Stimulated activated CD8-positive, alpha-beta memory T cell treated with anti-CD3 and anti-CD28 coated beads, Interleukin-15, amount 100 ng/mL, for 1 hour (primary cell): Measurements from ENCODE around the gene ERCC2.
"Not testable (repeated sequence)": the region's sequence is repeated elsewhere in the genome, so short reads cannot be mapped to it uniquely, and the experiment has no call there.

Experiments used
- DNase-seq: peaks from one replicate; pipeline ENCODE4 v3.0.0-alpha.2; 2020; ENCODE audit warnings: low read depth

Gene ERCC2

GRCh38 chr19:45354241-45354842, 16.0 kb downstream of the ERCC2 start:
- no peak for DNase-seq

DNA sequence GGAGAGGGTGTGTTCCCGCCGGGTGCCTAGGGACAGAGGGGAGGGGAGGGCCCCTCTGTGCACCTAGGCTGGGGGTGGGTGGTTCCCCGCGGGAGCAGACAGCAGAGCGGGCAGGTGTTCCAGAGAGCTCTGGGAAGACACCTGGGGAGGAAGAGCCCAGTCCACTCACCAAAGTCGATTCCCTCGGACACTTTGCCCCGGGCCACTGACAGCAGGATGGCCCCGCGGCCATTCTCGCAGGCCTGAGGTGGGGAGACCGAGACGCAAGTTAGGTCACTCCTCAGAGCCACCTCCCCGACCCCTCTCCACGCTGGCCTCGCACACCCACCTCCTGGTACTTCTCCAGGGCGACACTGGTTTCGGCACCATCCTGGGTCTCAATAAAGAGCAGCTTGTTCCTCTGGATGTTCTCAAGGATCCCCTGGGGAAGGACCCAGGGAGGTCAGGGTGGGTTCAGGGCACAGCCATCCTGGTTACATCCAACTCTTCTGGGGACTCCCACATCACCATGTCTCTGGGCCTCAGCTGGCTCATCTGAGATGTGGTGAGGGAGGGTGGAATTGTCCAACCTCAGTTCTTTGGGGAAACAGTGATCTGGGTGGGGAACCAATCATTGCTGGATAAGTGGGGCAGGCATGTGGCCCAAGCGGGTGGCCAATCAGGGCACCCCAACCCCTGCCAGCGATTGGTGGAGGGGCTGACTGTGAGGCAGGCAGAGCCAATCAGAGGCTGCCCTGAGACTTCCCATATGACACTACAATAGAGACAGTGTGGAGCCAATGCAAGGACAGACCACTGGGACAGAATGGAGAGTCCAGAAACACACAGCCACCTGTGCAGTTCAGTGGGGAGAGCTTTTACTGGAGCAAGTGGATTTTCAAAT, 17.2 kb downstream of the ERCC2 start:
- no peak for DNase-seq

- no peak for DNase-seq
Measured at GRCh38 chr19:45352471-45352870, 17.9 kb downstream of the ERCC2 start.

GRCh38 chr19:45352062-45352461, 18.3 kb downstream of the ERCC2 start:
- DNase-seq = no peak

DNA sequence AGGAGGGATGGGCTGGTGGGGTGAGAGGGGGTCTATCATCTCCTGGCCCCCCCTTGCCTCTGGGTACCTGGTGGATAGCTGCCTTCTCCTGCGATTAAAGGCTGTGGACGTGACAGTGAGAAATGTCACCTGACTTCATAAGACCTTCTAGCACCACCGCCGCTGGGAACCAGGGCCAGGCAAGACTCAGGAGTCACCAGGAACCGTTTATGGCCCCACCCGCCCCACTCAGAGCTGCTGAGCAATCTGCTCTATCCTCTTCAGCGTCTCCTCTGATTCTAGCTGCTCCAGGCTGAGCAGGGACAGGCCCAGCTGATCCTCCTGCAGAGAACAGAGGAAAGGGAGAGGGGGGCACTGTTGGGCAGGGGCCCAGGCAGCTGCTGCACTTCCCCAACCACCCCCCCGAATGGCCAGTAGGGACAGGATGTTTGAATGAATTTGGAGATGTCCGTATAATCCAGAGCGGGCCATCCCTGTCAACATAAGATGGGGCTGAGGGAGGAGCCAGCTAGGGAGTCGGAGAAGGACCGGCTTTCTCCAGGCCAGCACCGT, 18.9 kb downstream of the ERCC2 start:
- no peak for DNase-seq

DNA sequence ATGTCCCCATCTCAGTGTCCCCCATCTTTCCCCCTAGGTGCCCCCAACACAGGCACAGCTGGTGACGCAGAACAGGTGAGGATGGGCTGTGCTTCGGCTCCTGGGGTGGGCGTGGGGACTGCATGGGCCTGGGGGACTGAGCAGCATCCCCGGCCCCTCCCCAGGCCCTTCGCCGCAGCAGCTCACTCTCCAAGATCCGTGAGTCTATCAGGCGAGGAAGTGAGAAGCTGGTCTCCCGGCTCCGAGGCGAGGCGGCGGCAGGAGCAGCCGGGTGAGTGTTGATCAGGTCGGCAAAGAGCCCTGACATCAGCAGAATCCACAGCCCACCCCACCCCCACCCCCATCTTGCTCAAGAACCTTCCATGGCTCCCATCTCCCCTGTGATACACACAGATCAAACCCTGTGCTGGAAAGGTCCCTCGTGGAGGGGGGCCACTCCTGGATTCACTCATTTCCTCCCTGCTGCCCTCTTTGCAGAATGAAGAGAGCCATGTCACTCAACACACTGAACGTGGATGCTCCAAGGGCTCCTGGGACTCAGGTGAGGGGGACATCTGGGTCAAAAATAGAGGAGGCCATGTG, 19.8 kb downstream of the ERCC2 start:
- DNase-seq = no peak

DNA sequence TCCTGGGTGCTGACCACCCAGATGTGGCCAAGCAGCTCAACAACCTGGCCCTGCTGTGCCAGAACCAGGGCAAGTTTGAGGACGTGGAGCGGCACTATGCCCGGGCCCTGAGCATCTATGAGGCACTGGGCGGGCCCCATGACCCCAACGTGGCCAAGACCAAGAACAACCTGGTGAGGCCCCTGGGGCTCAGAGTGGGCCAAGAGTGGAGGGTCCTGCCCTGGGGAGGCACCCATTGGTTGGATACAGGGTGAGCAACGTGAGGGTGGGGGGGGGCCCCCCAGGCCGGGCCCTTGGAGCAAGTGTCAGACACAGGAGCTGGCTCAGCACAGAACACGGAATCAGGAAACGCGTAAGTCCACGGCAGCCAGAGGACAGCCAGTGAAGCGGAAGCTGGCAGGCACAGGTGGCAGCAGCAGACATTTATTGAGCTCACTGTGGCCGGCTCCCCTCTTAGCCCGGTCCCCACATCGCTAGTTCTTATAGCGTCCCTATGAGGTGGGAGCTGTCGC, 20.9 kb downstream of the ERCC2 start:
- no peak for DNase-seq

DNA sequence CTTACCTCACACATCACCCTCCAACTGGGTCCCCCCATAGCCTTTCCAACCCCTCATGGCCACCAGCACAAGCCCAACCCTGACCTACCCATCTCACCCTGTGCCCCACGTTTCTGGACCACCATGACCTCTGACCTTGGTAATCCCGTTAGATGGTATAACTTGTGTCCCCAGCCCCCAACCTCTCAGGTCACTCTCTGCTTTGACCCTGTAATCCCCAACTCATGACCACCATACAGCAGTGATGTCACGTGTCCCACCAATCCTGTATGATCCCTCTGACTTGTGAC, 21.3 kb downstream of the ERCC2 start:
- DNase-seq = no peak

- DNase-seq = no peak
Measured at GRCh38 chr19:45348367-45349125, 21.8 kb downstream of the ERCC2 start.

GRCh38 chr19:45347570-45348366, 22.6 kb downstream of the ERCC2 start:
- DNase-seq = no peak

DNA sequence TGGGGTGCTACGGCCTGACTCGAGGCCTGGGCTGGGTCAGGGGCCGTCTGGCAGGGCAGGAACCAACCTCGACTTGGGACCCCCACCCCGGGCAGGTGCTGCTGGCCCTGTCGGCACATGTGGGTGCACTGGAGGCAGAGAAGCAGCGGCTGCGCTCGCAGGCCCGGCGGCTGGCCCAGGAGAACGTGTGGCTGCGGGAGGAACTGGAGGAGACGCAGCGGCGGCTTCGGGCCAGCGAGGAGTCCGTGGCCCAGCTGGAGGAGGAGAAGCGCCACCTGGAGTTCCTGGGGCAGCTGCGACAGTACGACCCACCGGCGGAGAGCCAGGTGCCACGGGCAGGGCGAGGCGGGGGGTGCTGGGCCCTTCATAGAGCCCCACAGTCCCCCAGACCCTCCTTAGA, 23.9 kb downstream of the ERCC2 start:
- no peak for DNase-seq

DNA sequence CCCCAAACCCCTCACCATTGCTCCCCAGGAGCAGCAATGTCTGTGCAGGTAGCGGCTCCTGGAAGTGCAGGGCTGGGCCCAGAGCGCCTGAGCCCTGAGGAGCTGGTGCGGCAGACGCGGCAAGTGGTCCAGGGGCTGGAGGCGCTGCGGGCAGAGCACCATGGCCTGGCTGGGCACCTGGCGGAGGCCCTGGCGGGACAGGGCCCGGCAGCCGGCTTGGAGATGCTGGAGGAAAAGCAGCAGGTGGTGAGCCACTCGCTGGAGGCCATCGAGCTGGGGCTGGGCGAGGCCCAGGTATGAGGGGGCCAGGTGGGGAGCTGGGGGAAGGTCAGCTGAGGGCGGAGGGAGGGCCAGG, 24.9 kb downstream of the ERCC2 start:
- no peak for DNase-seq

- no peak for DNase-seq
Measured at GRCh38 chr19:45344621-45345505, 25.5 kb downstream of the ERCC2 start.

GRCh38 chr19:45342911-45343310, 27.5 kb downstream of the ERCC2 start:
- DNase-seq = no peak

- DNase-seq = no peak
Measured at GRCh38 chr19:45340899-45341453, 29.4 kb downstream of the ERCC2 start.

DNA sequence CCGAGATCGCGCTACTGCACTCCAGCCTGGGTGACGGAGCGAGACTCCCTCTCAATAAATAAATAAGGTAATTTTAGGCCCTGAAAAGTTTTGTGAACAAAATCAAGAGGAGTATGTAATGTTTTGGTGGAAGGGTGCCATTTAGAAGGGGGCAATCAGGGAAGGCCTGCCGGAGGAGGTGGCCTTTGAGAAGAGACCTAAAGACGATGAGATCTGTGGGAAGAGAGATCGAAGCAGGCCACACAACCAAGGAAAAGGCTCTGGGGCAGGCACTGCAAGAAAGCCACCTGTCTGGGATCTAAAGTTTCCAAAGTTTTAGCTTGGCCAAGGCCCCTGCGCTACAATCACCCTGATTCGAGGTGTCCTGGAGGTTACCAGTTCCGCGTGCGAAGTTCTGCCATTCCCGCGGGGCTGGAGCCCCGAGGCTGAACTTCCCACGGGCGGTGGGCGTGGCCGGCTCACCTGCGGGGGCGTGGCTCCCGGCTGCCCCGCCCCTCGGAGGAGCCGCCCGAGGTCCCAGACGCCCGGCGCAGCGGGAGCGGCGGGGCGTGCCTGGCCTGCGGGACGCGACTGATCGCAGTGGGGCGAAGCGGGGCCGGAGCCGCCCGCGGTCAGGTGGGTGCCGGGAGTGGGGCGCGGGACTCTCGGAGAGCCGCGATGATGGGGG, 30.0 kb downstream of the ERCC2 start, which contains the start of gene KLC3:
Gene KLC3 (plus strand): TSS at position 519 of the 667 bp plus-strand sequence. CDS start 4,792 bp downstream, outside the sequence.
- DNase-seq = no peak

- no peak for DNase-seq
Measured at GRCh38 chr19:45339629-45340028, 30.7 kb downstream of the ERCC2 start.

- DNase-seq = no peak
Measured at GRCh38 chr19:45336696-45337251, 33.6 kb downstream of the ERCC2 start.

DNA sequence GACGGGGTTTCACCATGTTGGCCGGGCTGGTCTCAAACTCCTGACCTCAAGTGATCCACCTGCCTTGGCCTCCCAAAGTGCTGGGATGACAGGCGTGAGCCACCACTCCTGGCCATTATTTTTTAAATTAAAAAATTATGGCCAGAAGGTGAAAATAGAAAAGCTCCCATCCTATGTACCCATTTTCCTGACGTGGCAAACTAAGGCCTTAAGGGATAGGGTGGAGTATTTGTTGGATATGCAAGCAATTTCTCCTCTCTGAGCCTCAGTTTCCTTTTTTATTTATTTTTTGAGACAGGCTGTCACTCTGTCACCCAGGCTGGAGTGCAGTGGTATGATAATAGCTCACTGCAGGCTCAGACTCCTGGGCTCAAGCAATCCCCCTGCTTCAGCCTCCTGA, 35.5 kb downstream of the ERCC2 start:
- not testable (repeated sequence) for DNase-seq
